Gastroesophageal sphincter (tissue), 3 donors: ENCODE results near the gene OASL.

Experiments used
- CTCF ChIP-seq, 4 experiments: fragments of 200-600 bp in 2 of 4; fragments of 450-650 bp in 2 of 4; sonication (generic) in 1 of 4; IDR thresholded peaks; one replicate each; pipeline ENCODE4 v1.5.1; 2017 to 2019; ENCODE audit warnings: antibody characterized with exemption in 4 of 4, mild to moderate bottlenecking in 2 of 4, moderate library complexity in 2 of 4
- POLR2A ChIP-seq, 2 donors: fragments of 450-650 bp; IDR thresholded peaks; one replicate each; pipeline ENCODE4 v1.6.1; 2017; ENCODE audit warnings: antibody characterized with exemption in 2 of 2, mild to moderate bottlenecking in 2 of 2, moderate library complexity in 1 of 2

- TF ChIP-seq POLR2A (IDR thresholded peaks at IDR 0.05), result no peak
- no peak for TF ChIP-seq CTCF (IDR thresholded peaks at IDR 0.05)
These were observed 46.7 kb upstream of the OASL start for GRCh38 chr12:121085506-121086353.
